ENCODE data around the gene MVB12B.

DNA sequence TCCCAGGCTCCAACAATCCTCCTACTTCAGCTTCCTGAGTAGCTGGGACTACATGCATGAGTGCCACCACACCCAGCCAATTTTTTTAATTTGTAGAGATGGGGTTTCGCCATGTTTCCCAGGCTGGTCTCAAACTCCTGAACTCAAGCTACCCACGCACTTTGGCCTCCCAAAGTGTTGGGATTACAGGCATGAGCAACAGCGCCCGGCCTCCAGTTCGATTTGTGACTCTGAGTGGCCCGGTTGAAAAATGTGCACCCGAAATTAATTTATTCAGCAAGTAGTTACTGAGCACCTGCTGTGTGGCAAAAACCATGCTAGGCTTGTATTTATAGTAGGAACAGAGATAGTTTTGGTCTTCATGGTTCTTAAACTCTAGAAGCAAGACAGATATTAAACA is 58.3 kb downstream of the MVB12B start:
- TF ChIP-seq, protein P1, sequence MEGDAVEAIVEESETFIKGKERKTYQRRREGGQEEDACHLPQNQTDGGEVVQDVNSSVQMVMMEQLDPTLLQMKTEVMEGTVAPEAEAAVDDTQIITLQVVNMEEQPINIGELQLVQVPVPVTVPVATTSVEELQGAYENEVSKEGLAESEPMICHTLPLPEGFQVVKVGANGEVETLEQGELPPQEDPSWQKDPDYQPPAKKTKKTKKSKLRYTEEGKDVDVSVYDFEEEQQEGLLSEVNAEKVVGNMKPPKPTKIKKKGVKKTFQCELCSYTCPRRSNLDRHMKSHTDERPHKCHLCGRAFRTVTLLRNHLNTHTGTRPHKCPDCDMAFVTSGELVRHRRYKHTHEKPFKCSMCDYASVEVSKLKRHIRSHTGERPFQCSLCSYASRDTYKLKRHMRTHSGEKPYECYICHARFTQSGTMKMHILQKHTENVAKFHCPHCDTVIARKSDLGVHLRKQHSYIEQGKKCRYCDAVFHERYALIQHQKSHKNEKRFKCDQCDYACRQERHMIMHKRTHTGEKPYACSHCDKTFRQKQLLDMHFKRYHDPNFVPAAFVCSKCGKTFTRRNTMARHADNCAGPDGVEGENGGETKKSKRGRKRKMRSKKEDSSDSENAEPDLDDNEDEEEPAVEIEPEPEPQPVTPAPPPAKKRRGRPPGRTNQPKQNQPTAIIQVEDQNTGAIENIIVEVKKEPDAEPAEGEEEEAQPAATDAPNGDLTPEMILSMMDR (CRISPR knock-in tag; IDR thresholded peaks at IDR 0.05): no peak
- TF ChIP-seq, protein P2, sequence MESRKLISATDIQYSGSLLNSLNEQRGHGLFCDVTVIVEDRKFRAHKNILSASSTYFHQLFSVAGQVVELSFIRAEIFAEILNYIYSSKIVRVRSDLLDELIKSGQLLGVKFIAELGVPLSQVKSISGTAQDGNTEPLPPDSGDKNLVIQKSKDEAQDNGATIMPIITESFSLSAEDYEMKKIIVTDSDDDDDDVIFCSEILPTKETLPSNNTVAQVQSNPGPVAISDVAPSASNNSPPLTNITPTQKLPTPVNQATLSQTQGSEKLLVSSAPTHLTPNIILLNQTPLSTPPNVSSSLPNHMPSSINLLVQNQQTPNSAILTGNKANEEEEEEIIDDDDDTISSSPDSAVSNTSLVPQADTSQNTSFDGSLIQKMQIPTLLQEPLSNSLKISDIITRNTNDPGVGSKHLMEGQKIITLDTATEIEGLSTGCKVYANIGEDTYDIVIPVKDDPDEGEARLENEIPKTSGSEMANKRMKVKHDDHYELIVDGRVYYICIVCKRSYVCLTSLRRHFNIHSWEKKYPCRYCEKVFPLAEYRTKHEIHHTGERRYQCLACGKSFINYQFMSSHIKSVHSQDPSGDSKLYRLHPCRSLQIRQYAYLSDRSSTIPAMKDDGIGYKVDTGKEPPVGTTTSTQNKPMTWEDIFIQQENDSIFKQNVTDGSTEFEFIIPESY (CRISPR knock-in tag; IDR thresholded peaks at IDR 0.05): no peak
- TF ChIP-seq CREB1 (IDR thresholded peaks at IDR 0.05) (no peak), CREB1 (CRISPR knock-in tag; IDR thresholded peaks at IDR 0.05) (no peak), KDM6A (CRISPR knock-in tag; IDR thresholded peaks at IDR 0.05; ENCODE audit: low read depth) (no peak), ETV6 (CRISPR knock-in tag; conservative IDR thresholded peaks at IDR 0.05) (no peak), ZNF790 (CRISPR knock-in tag; IDR thresholded peaks at IDR 0.05; ENCODE audit: borderline replicate concordance) (no peak), HNRNPK (IDR thresholded peaks at IDR 0.05; ENCODE audit: low read depth, low read length, poor library complexity, severe bottlenecking) (no peak), GLI4 (CRISPR knock-in tag; IDR thresholded peaks at IDR 0.05; ENCODE audit: borderline replicate concordance) (no peak), FOSL1 (CRISPR knock-in tag; IDR thresholded peaks at IDR 0.05; ENCODE audit: borderline replicate concordance) (no peak), SRF (IDR thresholded peaks at IDR 0.05; ENCODE audit: low read depth, low read length) (no peak), CBX5 (CRISPR knock-in tag; IDR thresholded peaks at IDR 0.05; ENCODE audit: borderline replicate concordance) (no peak)
- TF ChIP-seq, protein P3, sequence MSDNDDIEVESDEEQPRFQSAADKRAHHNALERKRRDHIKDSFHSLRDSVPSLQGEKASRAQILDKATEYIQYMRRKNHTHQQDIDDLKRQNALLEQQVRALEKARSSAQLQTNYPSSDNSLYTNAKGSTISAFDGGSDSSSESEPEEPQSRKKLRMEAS (IDR thresholded peaks at IDR 0.05): no peak
- TF ChIP-seq, protein P4, sequence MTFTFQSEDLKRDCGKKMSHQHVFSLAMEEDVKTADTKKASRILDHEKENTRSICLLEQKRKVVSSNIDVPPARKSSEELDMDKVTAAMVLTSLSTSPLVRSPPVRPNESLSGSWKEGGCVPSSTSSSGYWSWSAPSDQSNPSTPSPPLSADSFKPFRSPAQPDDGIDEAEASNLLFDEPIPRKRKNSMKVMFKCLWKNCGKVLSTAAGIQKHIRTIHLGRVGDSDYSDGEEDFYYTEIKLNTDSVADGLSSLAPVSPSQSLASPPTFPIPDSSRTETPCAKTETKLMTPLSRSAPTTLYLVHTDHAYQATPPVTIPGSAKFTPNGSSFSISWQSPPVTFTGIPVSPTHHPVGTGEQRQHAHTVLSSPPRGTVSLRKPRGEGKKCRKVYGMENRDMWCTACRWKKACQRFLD (CRISPR knock-in tag; IDR thresholded peaks at IDR 0.05; ENCODE audit: borderline replicate concordance): no peak
- TF ChIP-seq, protein P5, sequence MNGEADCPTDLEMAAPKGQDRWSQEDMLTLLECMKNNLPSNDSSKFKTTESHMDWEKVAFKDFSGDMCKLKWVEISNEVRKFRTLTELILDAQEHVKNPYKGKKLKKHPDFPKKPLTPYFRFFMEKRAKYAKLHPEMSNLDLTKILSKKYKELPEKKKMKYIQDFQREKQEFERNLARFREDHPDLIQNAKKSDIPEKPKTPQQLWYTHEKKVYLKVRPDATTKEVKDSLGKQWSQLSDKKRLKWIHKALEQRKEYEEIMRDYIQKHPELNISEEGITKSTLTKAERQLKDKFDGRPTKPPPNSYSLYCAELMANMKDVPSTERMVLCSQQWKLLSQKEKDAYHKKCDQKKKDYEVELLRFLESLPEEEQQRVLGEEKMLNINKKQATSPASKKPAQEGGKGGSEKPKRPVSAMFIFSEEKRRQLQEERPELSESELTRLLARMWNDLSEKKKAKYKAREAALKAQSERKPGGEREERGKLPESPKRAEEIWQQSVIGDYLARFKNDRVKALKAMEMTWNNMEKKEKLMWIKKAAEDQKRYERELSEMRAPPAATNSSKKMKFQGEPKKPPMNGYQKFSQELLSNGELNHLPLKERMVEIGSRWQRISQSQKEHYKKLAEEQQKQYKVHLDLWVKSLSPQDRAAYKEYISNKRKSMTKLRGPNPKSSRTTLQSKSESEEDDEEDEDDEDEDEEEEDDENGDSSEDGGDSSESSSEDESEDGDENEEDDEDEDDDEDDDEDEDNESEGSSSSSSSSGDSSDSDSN (CRISPR knock-in tag; IDR thresholded peaks at IDR 0.05): no peak
